ENCODE data around the gene CDK7. TPM values are rescaled to one million over a fixed set of nuclear protein-coding genes. Genes with fewer than 3 reads are reported as not detected.

The CDK7 gene
- polyA plus RNA-seq, 1 donor (not counting 4 experiments of a cell fraction or from before 2014, with no cell fraction given) = 80.5 TPM

- no peaks in the 10 kb centered on the region for H3K9me3 ChIP-seq (ENCODE audit: control insufficient read depth, low read depth, low read length)
- H3K4me1 ChIP-seq (ENCODE audit: control insufficient read depth, extremely low read depth, insufficient read depth, low read length) = peaks cover 11% of the 10 kb centered on the region
- H3K9ac ChIP-seq (ENCODE audit: control insufficient read depth, extremely low read depth, insufficient read depth, low read length) = no peak overlapping the region
- no peak overlapping the region for H3K27ac ChIP-seq (ENCODE audit: control insufficient read depth, insufficient read depth, low read length)
- FAIRE-seq (no peak), DNase-seq (ENCODE audit: low read depth, low spot score) (no peak)
- TF ChIP-seq, protein P1, sequence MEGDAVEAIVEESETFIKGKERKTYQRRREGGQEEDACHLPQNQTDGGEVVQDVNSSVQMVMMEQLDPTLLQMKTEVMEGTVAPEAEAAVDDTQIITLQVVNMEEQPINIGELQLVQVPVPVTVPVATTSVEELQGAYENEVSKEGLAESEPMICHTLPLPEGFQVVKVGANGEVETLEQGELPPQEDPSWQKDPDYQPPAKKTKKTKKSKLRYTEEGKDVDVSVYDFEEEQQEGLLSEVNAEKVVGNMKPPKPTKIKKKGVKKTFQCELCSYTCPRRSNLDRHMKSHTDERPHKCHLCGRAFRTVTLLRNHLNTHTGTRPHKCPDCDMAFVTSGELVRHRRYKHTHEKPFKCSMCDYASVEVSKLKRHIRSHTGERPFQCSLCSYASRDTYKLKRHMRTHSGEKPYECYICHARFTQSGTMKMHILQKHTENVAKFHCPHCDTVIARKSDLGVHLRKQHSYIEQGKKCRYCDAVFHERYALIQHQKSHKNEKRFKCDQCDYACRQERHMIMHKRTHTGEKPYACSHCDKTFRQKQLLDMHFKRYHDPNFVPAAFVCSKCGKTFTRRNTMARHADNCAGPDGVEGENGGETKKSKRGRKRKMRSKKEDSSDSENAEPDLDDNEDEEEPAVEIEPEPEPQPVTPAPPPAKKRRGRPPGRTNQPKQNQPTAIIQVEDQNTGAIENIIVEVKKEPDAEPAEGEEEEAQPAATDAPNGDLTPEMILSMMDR (optimal IDR thresholded peaks at IDR 0.05 in 1 of 3, IDR thresholded peaks at IDR 0.05 in 1 of 3, conservative IDR thresholded peaks at IDR 0.05 in 1 of 3; ENCODE audit: extremely low read depth in 1 of 3, insufficient read depth in 2 of 3, low read length in 3 of 3) = no peak
- TF ChIP-seq EZH2 (IDR thresholded peaks at IDR 0.05; ENCODE audit: low read length) = no peak
- H4K20me1 ChIP-seq (ENCODE audit: control insufficient read depth, extremely low read depth, insufficient read depth, low read length) = no peaks in the 10 kb centered on the region
- H3K79me2 ChIP-seq (ENCODE audit: control insufficient read depth, insufficient read depth, low read length) = no peaks in the 10 kb centered on the region
- no peak overlapping the region for H3K4me3 ChIP-seq (ENCODE audit: control insufficient read depth in 2 of 3, extremely low read depth in 1 of 3, insufficient read depth in 2 of 3, low read depth in 1 of 3, low read length in 3 of 3)
- no peaks in the 10 kb centered on the region for H3K9me1 ChIP-seq (ENCODE audit: control insufficient read depth, extremely low read depth, insufficient read depth, low read length)
- no peak overlapping the region for H2AFZ ChIP-seq (ENCODE audit: control insufficient read depth, low read length)
- dilution Hi-C loops (cut with MboI; ENCODE audit: extremely low pct_ligation_motif_present, low sequenced_read_pairs) = no loop called here
- no peaks in the 10 kb centered on the region for H3K27me3 ChIP-seq (ENCODE audit: control insufficient read depth, extremely low read depth, insufficient read depth, low read length)
- H3K4me2 ChIP-seq (ENCODE audit: control insufficient read depth, extremely low read depth, insufficient read depth, low read depth, low read length) = no peak overlapping the region
- H3K36me3 ChIP-seq (ENCODE audit: control insufficient read depth in 2 of 2, extremely low read depth in 1 of 2, insufficient read depth in 2 of 2, low read length in 2 of 2) = no peaks in the 10 kb centered on the region
These were observed 25.1 kb upstream of the CDK7 start for GRCh38 chr5:69209602-69210001.

DNA sequence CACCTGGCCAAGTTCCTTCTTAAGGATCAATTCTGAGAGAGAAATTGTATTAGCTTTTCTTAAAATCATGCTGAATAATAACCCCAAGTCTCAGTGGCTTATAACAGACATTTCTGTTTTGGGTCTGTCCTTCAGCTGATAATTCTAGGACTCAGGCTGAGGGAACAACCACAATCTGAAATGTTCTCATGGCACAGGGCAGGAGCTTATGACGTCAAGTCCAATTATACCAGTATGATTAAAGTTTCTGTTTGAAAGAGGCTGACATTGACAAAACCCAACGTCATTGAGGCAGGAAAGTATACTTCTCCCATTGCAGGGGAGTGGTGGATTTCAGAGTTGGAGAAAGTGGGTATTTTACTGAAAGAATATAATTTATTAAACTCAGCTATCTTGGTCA, 23.5 kb upstream of the CDK7 start:
- Histone ChIP-seq H3K9me1 (ENCODE audit: control insufficient read depth, extremely low read depth, insufficient read depth, low read length) (no peaks in the 10 kb centered on the region), H3K9me3 (ENCODE audit: control insufficient read depth, low read depth, low read length) (no peaks in the 10 kb centered on the region), H3K27me3 (ENCODE audit: control insufficient read depth, extremely low read depth, insufficient read depth, low read length) (no peaks in the 10 kb centered on the region), H3K4me1 (ENCODE audit: control insufficient read depth, extremely low read depth, insufficient read depth, low read length) (peaks cover 11% of the 10 kb centered on the region), H3K79me2 (ENCODE audit: control insufficient read depth, insufficient read depth, low read length) (no peaks in the 10 kb centered on the region), H3K9ac (ENCODE audit: control insufficient read depth, extremely low read depth, insufficient read depth, low read length) (no peak overlapping the region), H3K4me3 (ENCODE audit: control insufficient read depth in 2 of 3, extremely low read depth in 1 of 3, insufficient read depth in 2 of 3, low read depth in 1 of 3, low read length in 3 of 3) (no peak overlapping the region), H4K20me1 (ENCODE audit: control insufficient read depth, extremely low read depth, insufficient read depth, low read length) (no peaks in the 10 kb centered on the region), H2AFZ (ENCODE audit: control insufficient read depth, low read length) (no peak overlapping the region), H3K36me3 (ENCODE audit: control insufficient read depth in 2 of 2, extremely low read depth in 1 of 2, insufficient read depth in 2 of 2, low read length in 2 of 2) (no peaks in the 10 kb centered on the region), H3K4me2 (ENCODE audit: control insufficient read depth, extremely low read depth, insufficient read depth, low read depth, low read length) (no peak overlapping the region), H3K27ac (ENCODE audit: control insufficient read depth, insufficient read depth, low read length) (no peak overlapping the region)
- dilution Hi-C loops (cut with MboI; ENCODE audit: extremely low pct_ligation_motif_present, low sequenced_read_pairs) = no loop called here
- FAIRE-seq (no peak), DNase-seq (ENCODE audit: low read depth, low spot score) (no peak)
- TF ChIP-seq, protein P1 (optimal IDR thresholded peaks at IDR 0.05 in 1 of 3, IDR thresholded peaks at IDR 0.05 in 1 of 3, conservative IDR thresholded peaks at IDR 0.05 in 1 of 3; ENCODE audit: extremely low read depth in 1 of 3, insufficient read depth in 2 of 3, low read length in 3 of 3) = no peak
- no peak for TF ChIP-seq EZH2 (IDR thresholded peaks at IDR 0.05; ENCODE audit: low read length)
